Skeletal muscle satellite cell (primary cell): ENCODE results near the gene GLIS1.

ENCODE experiments used
- H3K27me3 ChIP-seq: 2 replicates; pipeline ENCODE4 v1.7.0; 2013; ENCODE audit warnings: low read length; ENCODE audit not compliant: control insufficient read depth, insufficient read depth
- H3K36me3 ChIP-seq: 2 replicates; pipeline ENCODE4 v1.7.0; 2013; ENCODE audit warnings: mild to moderate bottlenecking, control low read depth, low read length; ENCODE audit not compliant: insufficient read depth
- H3K4me1 ChIP-seq: 2 replicates; pipeline ENCODE4 v1.7.0; 2013; ENCODE audit warnings: low read length; ENCODE audit not compliant: control insufficient read depth, insufficient read depth
- H3K4me2 ChIP-seq: 2 replicates; pipeline ENCODE4 v1.7.0; 2013; ENCODE audit warnings: mild to moderate bottlenecking, low read length
- H3K4me3 ChIP-seq: 2 replicates; pipeline ENCODE4 v1.7.0; 2013; ENCODE audit warnings: low read length
- H3K9ac ChIP-seq: 2 replicates; pipeline ENCODE4 v1.7.0; 2013; ENCODE audit warnings: mild to moderate bottlenecking, low read depth, low read length, moderate library complexity
- H3K9me3 ChIP-seq: replicated peaks from 2 replicates; pipeline ENCODE4 v1.7.0; 2013; ENCODE audit warnings: mild to moderate bottlenecking, control low read depth, low read length

The GLIS1 gene

DNA sequence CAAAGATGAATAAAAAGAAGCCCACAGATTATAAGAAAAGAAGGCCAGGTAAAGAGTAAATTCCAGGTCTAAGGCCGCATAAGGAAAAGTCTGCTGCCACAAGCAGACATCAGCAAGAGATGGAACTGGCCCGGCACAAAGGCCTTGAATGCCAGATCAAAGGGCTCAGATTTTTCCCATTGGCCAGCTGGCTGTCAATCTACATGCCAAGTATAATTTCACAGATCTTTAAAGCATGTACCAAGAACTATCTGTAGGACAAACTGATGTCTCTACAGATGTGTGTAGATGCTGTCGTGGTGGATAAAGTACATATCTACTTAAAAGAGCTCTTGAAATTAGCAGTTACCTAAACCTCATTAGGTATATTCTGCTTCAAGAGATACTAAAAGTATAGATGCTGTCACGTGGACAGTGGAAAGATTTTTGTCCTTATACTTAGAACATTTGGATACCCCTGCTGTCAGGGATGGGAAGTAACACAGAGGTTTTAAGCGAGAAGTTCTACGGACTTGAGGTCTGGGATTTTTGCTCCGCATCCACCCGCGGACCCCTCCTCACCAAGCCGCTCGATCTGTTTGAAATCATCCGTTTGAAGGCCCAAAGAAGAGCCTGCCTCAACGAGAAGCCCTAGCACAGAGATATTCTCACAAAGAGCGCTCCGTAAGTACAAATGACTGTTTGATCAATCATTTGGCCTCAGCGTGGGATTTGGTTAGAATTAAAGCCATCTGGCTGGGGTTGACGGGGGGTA lies 10.1 kb downstream of the GLIS1 start:
- peaks cover 21% of the 10 kb centered on the region for H3K36me3 ChIP-seq
- no peaks in the 10 kb centered on the region for H3K9me3 ChIP-seq
- no peak overlapping the region for H3K9ac ChIP-seq
- H3K4me2 ChIP-seq = no peak overlapping the region
- no peak overlapping the region for H3K4me3 ChIP-seq
- no peaks in the 10 kb centered on the region for H3K27me3 ChIP-seq
- peaks cover 43% of the 10 kb centered on the region for H3K4me1 ChIP-seq

DNA sequence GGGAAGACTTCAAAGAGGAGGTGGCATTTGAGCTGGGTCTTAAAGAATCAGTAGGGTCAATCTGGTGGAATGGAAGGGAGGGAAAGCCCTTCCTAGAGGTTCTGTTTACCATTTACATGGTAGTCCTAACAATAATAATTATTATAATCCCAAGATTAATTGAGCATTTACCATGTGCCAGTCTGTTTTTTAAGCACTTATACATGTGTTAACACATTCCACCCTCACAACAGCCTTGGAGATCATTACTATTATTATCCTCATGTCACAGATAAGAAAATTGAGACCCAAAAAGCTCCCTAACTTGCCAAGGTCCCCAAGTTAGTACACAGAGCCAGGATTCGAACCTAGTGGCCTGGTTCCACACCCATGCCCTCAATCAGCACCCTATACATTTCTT lies 10.8 kb downstream of the GLIS1 start:
- no peaks in the 10 kb centered on the region for H3K9me3 ChIP-seq
- no peak overlapping the region for H3K9ac ChIP-seq
- no peaks in the 10 kb centered on the region for H3K27me3 ChIP-seq
- H3K4me2 ChIP-seq = no peak overlapping the region
- H3K4me1 ChIP-seq = peaks cover 36% of the 10 kb centered on the region
- no peak overlapping the region for H3K4me3 ChIP-seq
- H3K36me3 ChIP-seq = peaks cover 22% of the 10 kb centered on the region

DNA sequence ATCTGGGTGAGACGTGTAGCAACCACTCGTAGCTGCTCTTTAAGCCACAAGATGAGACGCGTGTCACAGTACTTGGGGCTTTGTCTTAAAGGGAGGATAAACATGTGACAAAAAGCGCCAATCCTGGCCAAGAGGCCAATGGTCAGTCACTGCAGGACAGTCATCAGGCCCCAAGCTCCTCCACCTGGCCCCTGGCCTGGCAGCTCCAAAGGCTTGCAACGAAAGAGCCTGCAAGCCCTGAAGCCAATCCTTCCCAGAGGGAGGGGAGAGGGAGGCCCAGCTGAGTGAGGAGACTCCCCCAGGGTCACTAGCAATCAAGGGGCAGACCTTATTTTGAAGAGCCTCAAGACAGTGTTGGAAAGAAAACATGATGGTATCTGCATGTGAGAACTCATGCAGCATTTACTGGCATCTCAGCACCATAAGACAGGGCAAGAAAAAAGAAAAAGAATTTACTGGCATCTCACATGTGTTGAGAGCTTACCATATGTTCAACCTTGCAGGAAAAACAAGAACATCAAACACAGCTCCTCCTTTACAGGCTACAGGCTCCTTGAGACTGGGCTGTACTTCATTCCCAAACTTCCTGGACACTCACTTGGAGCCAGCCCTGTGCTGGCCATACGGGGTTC lies 11.4 kb downstream of the GLIS1 start:
- peaks cover 22% of the 10 kb centered on the region for H3K36me3 ChIP-seq
- H3K4me3 ChIP-seq = no peak overlapping the region
- no peak overlapping the region for H3K4me2 ChIP-seq
- H3K4me1 ChIP-seq = peaks cover 33% of the 10 kb centered on the region
- no peaks in the 10 kb centered on the region for H3K27me3 ChIP-seq
- H3K9me3 ChIP-seq = no peaks in the 10 kb centered on the region
- H3K9ac ChIP-seq = no peak overlapping the region

DNA sequence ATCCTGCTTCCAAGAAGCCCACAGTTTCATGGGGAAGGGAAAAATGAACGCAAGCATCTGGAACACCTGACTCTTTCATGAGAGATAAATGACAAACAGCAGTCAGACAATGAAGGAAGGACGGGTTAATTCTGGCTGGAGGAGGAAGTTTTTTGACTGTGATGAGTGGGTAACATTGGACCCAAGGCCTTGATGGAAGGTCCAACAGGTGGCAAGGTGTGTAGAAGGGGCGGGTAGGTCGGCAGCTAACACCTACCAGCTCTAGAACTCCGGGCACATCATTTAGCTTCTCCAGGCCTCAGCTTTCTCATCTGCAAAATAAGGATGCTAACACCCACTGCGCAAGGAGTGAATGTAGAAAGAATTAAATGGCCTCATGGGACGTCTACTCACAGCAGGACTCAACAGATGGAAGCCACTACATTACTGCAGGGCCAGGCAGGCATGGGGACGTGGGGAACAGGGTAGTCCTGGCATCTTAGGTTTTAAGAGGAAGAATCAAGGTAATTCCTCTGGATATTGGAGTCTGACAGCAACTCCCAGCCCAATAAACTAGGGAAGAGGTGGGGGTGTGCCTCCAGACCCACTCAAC lies 12.9 kb downstream of the GLIS1 start:
- H3K9ac ChIP-seq = no peak overlapping the region
- H3K36me3 ChIP-seq = peaks cover 22% of the 10 kb centered on the region
- H3K4me3 ChIP-seq = no peak overlapping the region
- H3K9me3 ChIP-seq = no peaks in the 10 kb centered on the region
- no peaks in the 10 kb centered on the region for H3K27me3 ChIP-seq
- peaks cover 24% of the 10 kb centered on the region for H3K4me1 ChIP-seq
- H3K4me2 ChIP-seq = no peak overlapping the region

DNA sequence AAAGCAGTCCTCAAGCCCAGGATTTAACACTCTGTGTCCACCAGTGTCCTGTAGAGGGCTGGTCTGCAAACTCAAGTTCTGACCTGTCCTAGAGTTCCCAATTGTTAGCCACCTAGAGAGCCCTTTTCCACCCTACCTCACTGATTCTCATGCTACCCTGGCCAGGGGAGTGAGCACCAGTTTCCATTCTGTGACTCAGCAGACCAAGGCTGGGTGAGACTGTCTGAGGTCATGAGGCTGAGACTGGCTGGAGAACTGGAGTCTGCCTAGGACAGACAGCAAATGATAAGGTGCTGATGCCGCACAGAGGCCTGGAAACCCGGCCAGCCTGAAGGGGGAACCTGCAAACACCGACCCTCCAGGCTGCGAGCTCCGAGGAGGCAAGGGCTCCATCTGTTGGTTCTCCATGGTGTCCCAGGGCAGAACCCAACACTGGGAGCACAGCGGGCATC lies 13.7 kb downstream of the GLIS1 start:
- peaks cover 25% of the 10 kb centered on the region for H3K36me3 ChIP-seq
- H3K4me1 ChIP-seq = peaks cover 20% of the 10 kb centered on the region
- H3K9me3 ChIP-seq = no peaks in the 10 kb centered on the region
- no peak overlapping the region for H3K4me2 ChIP-seq
- H3K27me3 ChIP-seq = no peaks in the 10 kb centered on the region
- H3K9ac ChIP-seq = no peak overlapping the region
- H3K4me3 ChIP-seq = no peak overlapping the region

DNA sequence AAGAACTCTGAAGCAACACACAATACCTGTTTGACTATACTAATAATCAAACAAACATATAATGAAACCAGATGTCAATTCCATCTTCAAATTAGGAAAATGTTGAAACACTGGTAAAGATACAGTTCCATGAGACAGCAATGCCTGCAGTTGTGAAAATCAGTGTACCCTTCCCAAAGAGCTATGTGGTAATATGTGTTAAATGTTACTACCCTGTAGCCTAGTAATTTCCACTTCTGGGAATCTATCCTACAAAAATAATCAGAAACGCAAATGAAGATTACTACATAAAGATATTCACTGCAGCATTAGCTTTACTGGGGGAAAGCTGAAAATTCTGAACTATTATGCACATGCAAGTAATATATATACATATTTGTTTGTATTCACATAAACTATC lies 16.9 kb downstream of the GLIS1 start:
- Histone ChIP-seq H3K36me3 (peaks cover 28% of the 10 kb centered on the region), H3K4me3 (no peak overlapping the region), H3K9me3 (no peaks in the 10 kb centered on the region), H3K4me2 (no peak overlapping the region), H3K9ac (no peak overlapping the region), H3K4me1 (peaks cover 24% of the 10 kb centered on the region), H3K27me3 (no peaks in the 10 kb centered on the region)

DNA sequence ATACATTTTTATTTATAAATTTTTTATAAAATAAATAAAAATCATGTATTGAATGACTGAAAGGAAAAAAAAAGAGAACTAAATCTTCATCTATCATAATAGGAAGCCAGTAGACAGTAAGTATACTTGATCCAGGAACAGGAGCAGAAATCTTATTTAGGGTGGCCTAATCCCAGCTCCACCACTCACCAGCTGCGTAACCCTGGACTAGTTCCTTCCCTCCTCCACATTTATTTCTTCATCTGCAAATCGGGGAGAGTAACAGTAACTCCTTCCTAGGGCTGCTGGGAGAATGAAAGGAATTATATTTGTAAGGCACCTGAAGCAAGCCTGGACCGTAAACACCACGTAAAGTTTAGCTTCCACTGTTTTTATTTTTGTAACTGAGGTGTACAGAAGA lies 17.9 kb downstream of the GLIS1 start:
- Histone ChIP-seq H3K27me3 (no peaks in the 10 kb centered on the region), H3K36me3 (peaks cover 27% of the 10 kb centered on the region), H3K9me3 (no peaks in the 10 kb centered on the region), H3K9ac (no peak overlapping the region), H3K4me2 (no peak overlapping the region), H3K4me1 (peaks cover 24% of the 10 kb centered on the region), H3K4me3 (no peak overlapping the region)

DNA sequence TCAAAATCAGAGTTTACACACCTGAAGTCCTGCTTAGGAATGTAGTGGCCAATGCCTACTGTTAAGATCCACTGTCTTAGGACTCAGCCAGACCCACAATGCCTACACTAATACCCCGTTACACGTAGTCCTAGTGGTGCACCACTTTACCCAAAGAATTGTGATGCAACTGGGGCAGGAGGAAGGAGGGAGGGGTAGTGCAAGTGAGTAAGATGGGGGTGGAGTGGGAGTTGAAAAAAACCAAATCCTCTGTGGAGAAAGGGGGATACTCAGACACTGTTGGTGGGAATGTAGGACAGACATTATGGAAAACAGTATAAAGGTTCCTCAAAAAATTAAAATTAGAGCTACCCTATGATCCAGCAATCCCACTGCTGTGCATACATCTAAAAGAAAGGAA lies 19.5 kb downstream of the GLIS1 start:
- H3K36me3 ChIP-seq = peaks cover 14% of the 10 kb centered on the region
- no peak overlapping the region for H3K9ac ChIP-seq
- H3K9me3 ChIP-seq = no peaks in the 10 kb centered on the region
- no peak overlapping the region for H3K4me3 ChIP-seq
- peaks cover 18% of the 10 kb centered on the region for H3K4me1 ChIP-seq
- H3K4me2 ChIP-seq = no peak overlapping the region
- no peaks in the 10 kb centered on the region for H3K27me3 ChIP-seq

DNA sequence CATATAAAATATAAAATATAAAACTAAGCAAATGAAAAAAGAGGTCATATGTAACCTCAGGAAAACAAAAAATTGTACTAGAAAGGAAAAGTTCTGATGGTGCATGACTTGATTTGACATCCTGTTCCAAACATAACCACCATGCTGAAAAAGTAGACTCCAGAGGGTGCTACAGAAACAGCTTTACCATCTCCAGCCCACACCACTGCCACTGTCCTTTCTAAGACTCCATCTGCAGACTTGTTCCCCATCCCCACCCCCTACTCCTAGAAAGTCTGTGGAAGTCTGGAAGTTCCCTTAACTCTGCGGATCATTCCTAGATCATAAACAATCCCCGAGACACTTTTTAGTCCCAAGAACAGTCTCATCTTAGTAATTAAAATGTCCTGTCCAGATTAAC lies 20.5 kb downstream of the GLIS1 start:
- Histone ChIP-seq H3K4me3 (no peak overlapping the region), H3K36me3 (peaks cover 11% of the 10 kb centered on the region), H3K4me1 (peaks cover 18% of the 10 kb centered on the region), H3K4me2 (no peak overlapping the region), H3K9me3 (no peaks in the 10 kb centered on the region), H3K27me3 (no peaks in the 10 kb centered on the region), H3K9ac (no peak overlapping the region)

DNA sequence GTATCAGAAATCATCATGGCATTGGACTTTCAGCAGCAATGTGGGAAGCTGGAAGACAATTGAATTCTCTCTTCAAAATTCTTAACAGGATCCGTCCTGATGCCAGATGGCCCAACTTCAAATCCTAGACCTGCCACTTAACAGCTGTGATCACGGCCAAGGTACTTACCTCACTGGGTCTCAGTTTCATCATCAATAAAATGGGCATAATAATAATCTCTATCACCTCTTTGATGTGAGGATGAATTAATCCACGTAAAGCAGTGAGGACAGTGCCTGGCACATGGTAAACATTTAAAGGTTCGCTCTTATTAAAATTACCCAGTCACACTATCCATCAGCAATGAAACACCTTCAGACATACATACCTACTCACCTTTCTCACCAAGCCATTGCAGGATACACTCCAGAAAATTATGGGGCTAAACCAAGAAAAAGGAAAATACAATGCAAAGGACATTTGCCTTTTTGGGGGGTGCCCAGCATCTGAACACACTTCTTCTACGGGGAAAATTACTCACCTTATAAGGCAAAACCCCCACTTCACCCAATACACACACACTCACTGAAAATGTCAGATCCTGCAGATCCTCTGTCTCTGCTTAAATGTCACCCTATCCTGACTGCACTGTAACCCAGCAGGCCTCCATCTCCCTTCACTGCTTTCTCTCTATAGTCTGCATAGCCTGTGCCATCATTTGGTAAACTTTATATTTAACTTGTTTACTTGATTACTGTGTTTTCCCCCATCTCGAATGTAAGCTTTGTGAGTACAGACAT lies 21.7 kb downstream of the GLIS1 start:
- Histone ChIP-seq H3K27me3 (no peaks in the 10 kb centered on the region), H3K9ac (no peak overlapping the region), H3K4me3 (no peak overlapping the region), H3K9me3 (no peaks in the 10 kb centered on the region), H3K4me1 (peaks cover 16% of the 10 kb centered on the region), H3K36me3 (peaks cover 17% of the 10 kb centered on the region), H3K4me2 (no peak overlapping the region)

DNA sequence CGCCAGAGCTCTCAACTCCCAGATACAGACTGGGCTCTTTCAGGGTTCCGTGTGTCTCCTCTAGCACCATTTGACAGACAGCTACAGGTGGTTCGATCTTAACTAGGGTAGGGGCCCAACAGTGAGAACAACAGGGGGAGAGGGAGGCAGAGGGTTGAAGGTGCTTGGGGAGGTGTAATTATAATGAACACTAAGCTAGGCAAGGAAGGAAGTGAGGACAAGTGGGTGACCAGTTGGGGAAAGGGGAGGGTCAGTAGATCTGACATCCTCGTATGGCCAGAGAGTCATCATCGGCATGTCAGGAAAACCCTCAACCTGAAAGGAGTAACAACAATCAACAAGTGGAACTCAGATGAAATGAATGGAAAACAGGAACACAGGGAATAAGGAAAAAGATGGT lies 22.8 kb downstream of the GLIS1 start:
- Histone ChIP-seq H3K36me3 (peaks cover 19% of the 10 kb centered on the region), H3K9ac (no peak overlapping the region), H3K4me1 (peaks cover 13% of the 10 kb centered on the region), H3K4me2 (no peak overlapping the region), H3K4me3 (no peak overlapping the region), H3K9me3 (no peaks in the 10 kb centered on the region), H3K27me3 (no peaks in the 10 kb centered on the region)
